ENCODE measurements around the gene ZFR2.

ZFR2 gene

DNA sequence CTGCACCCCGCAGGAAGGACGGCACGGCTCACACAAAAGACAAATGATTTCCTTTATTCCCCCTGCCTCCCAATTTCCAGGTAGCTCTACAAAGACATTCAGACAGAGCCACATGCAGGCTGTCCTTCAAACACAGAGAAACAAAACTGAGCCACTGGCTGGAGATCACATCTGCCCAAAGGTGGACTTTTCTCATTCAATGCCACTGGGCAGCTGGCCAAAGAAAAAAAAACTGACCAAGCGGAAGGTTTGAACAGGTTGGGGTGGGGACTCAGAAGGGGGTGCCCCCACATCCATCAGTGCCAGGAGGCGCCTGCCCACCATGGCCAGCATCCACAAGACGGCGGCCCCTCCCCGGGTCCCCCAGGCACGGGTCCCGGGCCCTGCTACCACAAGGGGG, 64.9 kb downstream of the ZFR2 start:
- TF ChIP-seq, protein P1, sequence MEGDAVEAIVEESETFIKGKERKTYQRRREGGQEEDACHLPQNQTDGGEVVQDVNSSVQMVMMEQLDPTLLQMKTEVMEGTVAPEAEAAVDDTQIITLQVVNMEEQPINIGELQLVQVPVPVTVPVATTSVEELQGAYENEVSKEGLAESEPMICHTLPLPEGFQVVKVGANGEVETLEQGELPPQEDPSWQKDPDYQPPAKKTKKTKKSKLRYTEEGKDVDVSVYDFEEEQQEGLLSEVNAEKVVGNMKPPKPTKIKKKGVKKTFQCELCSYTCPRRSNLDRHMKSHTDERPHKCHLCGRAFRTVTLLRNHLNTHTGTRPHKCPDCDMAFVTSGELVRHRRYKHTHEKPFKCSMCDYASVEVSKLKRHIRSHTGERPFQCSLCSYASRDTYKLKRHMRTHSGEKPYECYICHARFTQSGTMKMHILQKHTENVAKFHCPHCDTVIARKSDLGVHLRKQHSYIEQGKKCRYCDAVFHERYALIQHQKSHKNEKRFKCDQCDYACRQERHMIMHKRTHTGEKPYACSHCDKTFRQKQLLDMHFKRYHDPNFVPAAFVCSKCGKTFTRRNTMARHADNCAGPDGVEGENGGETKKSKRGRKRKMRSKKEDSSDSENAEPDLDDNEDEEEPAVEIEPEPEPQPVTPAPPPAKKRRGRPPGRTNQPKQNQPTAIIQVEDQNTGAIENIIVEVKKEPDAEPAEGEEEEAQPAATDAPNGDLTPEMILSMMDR (conservative IDR thresholded peaks at IDR 0.05; ENCODE audit: control insufficient read depth, insufficient read depth, low read depth, low read length), result no peak
- no peak for DNase-seq (ENCODE audit: low read depth)
- H3K4me3 ChIP-seq (ENCODE audit: control insufficient read depth, low read depth, low read length), result no peak overlapping the region

DNA sequence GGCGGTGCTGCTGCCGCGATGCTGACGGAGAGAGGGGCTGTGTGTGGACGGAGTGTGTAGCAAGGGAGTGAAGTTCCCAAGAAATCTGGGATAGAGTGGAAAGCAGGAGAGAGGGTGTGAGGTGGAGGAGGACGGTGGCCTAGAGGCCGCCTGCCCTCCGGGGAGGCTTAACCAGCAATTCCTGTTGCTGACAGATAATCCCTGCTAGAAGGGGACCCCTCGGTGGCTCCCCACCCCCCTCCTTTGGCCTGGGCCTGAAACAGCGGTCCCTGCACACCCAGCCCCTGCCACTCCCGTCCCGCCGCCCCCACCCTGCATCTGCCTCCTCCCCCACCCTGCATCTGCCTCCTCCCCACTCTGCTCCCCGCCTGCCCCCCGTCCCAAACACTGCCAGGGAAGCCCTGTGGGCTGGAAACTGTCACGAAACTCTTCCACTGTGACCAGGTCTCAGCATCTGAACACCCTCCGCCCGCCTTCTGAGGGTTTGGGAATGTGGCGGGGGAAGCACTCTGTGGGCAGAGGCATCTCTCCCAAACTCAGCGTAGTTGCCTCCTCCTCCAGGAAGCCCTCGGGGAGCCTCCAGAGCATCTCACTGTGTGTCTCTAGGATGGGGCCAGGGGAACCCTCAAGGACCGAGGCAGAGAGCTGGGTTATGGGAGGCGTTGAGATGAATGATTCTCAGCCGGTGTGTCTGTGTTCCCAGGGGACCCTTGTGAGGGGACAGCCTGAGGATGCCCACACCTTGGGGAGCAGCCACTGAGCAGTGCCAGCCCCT, 65.5 kb downstream of the ZFR2 start:
- H3K4me3 ChIP-seq (ENCODE audit: control insufficient read depth, low read depth, low read length), result no peak overlapping the region
- TF ChIP-seq, protein P1 (conservative IDR thresholded peaks at IDR 0.05; ENCODE audit: control insufficient read depth, insufficient read depth, low read depth, low read length), result no peak
- no peak for DNase-seq (ENCODE audit: low read depth)

GRCh38 chr19:3801412-3802096, 67.3 kb downstream of the ZFR2 start:
- DNase-seq (ENCODE audit: low read depth), result no peak
- TF ChIP-seq, protein P1 (conservative IDR thresholded peaks at IDR 0.05; ENCODE audit: control insufficient read depth, insufficient read depth, low read depth, low read length), result peak; percentile 21
- H3K4me3 ChIP-seq (ENCODE audit: control insufficient read depth, low read depth, low read length), result no peak overlapping the region

- no peak overlapping the region for H3K4me3 ChIP-seq (ENCODE audit: control insufficient read depth, low read depth, low read length)
- TF ChIP-seq, protein P1 (conservative IDR thresholded peaks at IDR 0.05; ENCODE audit: control insufficient read depth, insufficient read depth, low read depth, low read length), result no peak
- DNase-seq (ENCODE audit: low read depth), result no peak
Observed at GRCh38 chr19:3800996-3801395, 67.8 kb downstream of the ZFR2 start.

GRCh38 chr19:3798137-3798536, 70.7 kb downstream of the ZFR2 start:
- DNase-seq (ENCODE audit: low read depth), result no peak
- TF ChIP-seq, protein P1 (conservative IDR thresholded peaks at IDR 0.05; ENCODE audit: control insufficient read depth, insufficient read depth, low read depth, low read length), result no peak
- no peak overlapping the region for H3K4me3 ChIP-seq (ENCODE audit: control insufficient read depth, low read depth, low read length)

DNA sequence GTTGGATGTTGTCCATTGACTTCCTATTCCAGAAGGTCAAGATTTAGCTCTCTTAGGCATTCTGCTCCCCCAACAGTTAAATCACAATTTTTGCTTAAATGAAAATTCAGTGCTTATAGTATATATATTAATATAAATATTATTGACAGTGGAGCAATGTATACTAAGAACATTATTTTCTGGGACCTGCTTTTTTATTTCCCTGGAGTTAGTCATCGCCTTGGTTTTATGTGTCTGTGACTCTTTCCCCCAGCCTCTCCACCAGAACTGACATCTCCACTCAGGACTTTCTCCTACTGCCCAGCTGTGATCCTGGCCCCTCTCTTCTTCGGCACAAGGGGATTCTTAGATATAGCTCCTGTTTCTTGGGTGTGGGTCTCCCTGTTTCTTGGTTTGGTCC, 72.5 kb downstream of the ZFR2 start:
- TF ChIP-seq, protein P1 (conservative IDR thresholded peaks at IDR 0.05; ENCODE audit: control insufficient read depth, insufficient read depth, low read depth, low read length), result no peak
- no peak for DNase-seq (ENCODE audit: low read depth)

More for the DNA sequence above, 72.5 kb downstream of the ZFR2 start:
- no peak overlapping the region for H3K4me3 ChIP-seq (ENCODE audit: control insufficient read depth, low read depth, low read length)

Data from fibroblast of mammary gland (primary cell).